HG03520 (cell line): ENCODE measurements around the gene CAPRIN1.

Experiments
- ATAC-seq: cut with Tn5 transposase; IDR thresholded peaks from one replicate; pipeline ENCODE4 v1.9.1; 2021; ENCODE audit warnings: mild to moderate bottlenecking, moderate library complexity; ENCODE audit not compliant: unreplicated experiment

CAPRIN1 gene

GRCh38 chr11:34051349-34052035, at the start of gene CAPRIN1:
TSS of gene CAPRIN1 (plus strand) at chr11:34051731. CDS start at chr11:34052421, 690 bp downstream.
- ATAC-seq = peak; percentile 61

GRCh38 chr11:34002420-34002819, 49.1 kb upstream of the CAPRIN1 start:
- no peak for ATAC-seq

- ATAC-seq = no peak
These were observed 47.3 kb upstream of the CAPRIN1 start for GRCh38 chr11:34004236-34004635.

GRCh38 chr11:34006876-34007275, 44.7 kb upstream of the CAPRIN1 start:
- no peak for ATAC-seq

GRCh38 chr11:34012734-34013133, 38.8 kb upstream of the CAPRIN1 start:
- ATAC-seq = no peak

GRCh38 chr11:34013898-34014571, 37.5 kb upstream of the CAPRIN1 start:
- no peak for ATAC-seq

- no peak for ATAC-seq
These were observed 29.4 kb upstream of the CAPRIN1 start for GRCh38 chr11:34021977-34022735.

GRCh38 chr11:34026432-34026831, 25.1 kb upstream of the CAPRIN1 start:
- no peak for ATAC-seq

GRCh38 chr11:34027516-34028408, 23.8 kb upstream of the CAPRIN1 start:
- no peak for ATAC-seq

GRCh38 chr11:34028425-34028824, 23.1 kb upstream of the CAPRIN1 start:
- no peak for ATAC-seq

- ATAC-seq = no peak
These were observed 22.4 kb upstream of the CAPRIN1 start for GRCh38 chr11:34029176-34029575.

GRCh38 chr11:34030382-34030781, 21.1 kb upstream of the CAPRIN1 start:
- no peak for ATAC-seq

GRCh38 chr11:34033399-34033798, 18.1 kb upstream of the CAPRIN1 start:
- no peak for ATAC-seq

GRCh38 chr11:34034053-34034452, 17.5 kb upstream of the CAPRIN1 start:
- ATAC-seq = no peak

GRCh38 chr11:34036456-34036855, 15.1 kb upstream of the CAPRIN1 start:
- no peak for ATAC-seq

- ATAC-seq = no peak
These were observed 14.5 kb upstream of the CAPRIN1 start for GRCh38 chr11:34037016-34037415.

- ATAC-seq = no peak
These were observed 11.0 kb upstream of the CAPRIN1 start for GRCh38 chr11:34040571-34040970.

- no peak for ATAC-seq
These were observed 6.7 kb upstream of the CAPRIN1 start for GRCh38 chr11:34044664-34045485.

- ATAC-seq = no peak
These were observed 2.5 kb upstream of the CAPRIN1 start for GRCh38 chr11:34049028-34049427.
